Nephron progenitor cell (in vitro differentiated cells): Measurements from ENCODE around the gene DCAF11.

ENCODE experiments used
- DNase-seq: peaks from one replicate; pipeline ENCODE4 v3.0.0; 2021
- H3K27ac Mint-ChIP-seq: 2 replicates; pipeline ENCODE4 v1.8.0; 2021; ENCODE audit warnings: mild to moderate bottlenecking, moderate library complexity, mixed read lengths
- H3K27me3 Mint-ChIP-seq: 2 replicates; pipeline ENCODE4 v1.8.0; 2021; ENCODE audit warnings: mild to moderate bottlenecking, low read depth, mixed read lengths; ENCODE audit not compliant: poor library complexity
- H3K36me3 Mint-ChIP-seq: 2 replicates; pipeline ENCODE4 v1.8.0; 2021; ENCODE audit warnings: low read depth, mixed read lengths
- H3K4me1 Mint-ChIP-seq: 2 replicates; pipeline ENCODE4 v1.8.0; 2021; ENCODE audit warnings: mixed read lengths
- H3K4me3 Mint-ChIP-seq: 2 replicates; pipeline ENCODE4 v1.8.0; 2021; ENCODE audit warnings: mild to moderate bottlenecking, moderate library complexity, mixed read lengths
- H3K9me3 Mint-ChIP-seq: 2 replicates; pipeline ENCODE4 v1.8.0; 2021; ENCODE audit warnings: mild to moderate bottlenecking, moderate library complexity, mixed read lengths
- CTCF ChIP-seq: fragments of 200-600 bp; sonication (generic); IDR thresholded peaks from 2 replicates; pipeline ENCODE4 v1.5.0; 2021; ENCODE audit warnings: antibody characterized with exemption

DCAF11 gene

DNA sequence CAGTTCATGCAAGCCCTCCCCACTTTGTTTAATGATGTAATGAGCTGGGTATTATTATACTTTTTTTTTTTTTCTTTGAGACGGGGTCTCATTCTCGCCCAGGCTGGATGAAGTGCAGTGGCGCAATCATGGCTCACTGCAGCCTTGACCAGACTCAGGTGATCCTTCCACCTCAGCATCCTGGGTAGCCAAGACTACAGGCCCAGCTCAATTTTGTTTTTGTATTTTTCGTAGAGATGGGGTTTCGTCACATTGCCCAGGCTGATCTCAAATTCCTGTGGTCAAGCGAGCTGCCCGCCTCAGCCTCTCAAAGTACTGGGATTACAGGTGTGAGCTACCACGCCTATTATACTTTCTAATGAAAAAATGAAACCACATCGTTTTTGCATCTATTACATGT lies 4.5 kb upstream of the DCAF11 start:
- H3K4me1 Mint-ChIP-seq, result peaks cover 11% of the 10 kb centered on the region
- peaks cover 4% of the 10 kb centered on the region for H3K27me3 Mint-ChIP-seq
- H3K4me3 Mint-ChIP-seq, result no peak overlapping the region
- H3K36me3 Mint-ChIP-seq, result peaks cover 2% of the 10 kb centered on the region
- DNase-seq, result no peak
- H3K27ac Mint-ChIP-seq, result no peak overlapping the region
- no peak for TF ChIP-seq CTCF
- peaks cover under 1% of the 10 kb centered on the region for H3K9me3 Mint-ChIP-seq

DNA sequence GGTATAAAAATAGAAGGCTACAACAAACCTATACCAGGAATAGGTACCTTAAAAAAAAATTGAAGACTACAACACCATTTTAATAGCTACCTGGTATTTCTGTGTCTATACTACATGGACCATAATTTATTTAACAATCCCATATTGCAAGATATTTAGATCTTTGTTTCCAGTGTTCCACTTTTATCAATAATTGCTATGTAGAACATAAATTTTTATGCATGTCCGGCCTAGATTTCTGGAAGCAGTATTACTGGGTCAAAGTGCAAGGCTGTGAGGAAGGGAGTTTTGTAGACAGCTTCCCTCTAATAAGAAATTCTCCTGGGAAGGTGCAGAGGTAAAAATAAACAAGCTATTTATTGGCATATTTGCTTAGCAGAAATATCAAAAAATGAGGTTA lies 4.1 kb upstream of the DCAF11 start:
- Mint-ChIP-seq H3K4me3 (no peak overlapping the region), H3K9me3 (no peaks in the 10 kb centered on the region), H3K27ac (no peak overlapping the region), H3K36me3 (no peaks in the 10 kb centered on the region), H3K27me3 (peaks cover 7% of the 10 kb centered on the region), H3K4me1 (peaks cover 16% of the 10 kb centered on the region)
- DNase-seq, result no peak
- no peak for TF ChIP-seq CTCF

GRCh38 chr14:24113379-24113800 lies 1.2 kb upstream of the DCAF11 start:
- TF ChIP-seq CTCF, result no peak
- peak overlapping the region; percentile 98 for H3K4me3 Mint-ChIP-seq
- no peak for DNase-seq
- peak overlapping the region; percentile 100 for H3K27ac Mint-ChIP-seq
- peaks cover 19% of the 10 kb centered on the region for H3K36me3 Mint-ChIP-seq
- H3K9me3 Mint-ChIP-seq, result no peaks in the 10 kb centered on the region
- H3K27me3 Mint-ChIP-seq, result peaks cover 10% of the 10 kb centered on the region
- H3K4me1 Mint-ChIP-seq, result peaks cover 22% of the 10 kb centered on the region

DNA sequence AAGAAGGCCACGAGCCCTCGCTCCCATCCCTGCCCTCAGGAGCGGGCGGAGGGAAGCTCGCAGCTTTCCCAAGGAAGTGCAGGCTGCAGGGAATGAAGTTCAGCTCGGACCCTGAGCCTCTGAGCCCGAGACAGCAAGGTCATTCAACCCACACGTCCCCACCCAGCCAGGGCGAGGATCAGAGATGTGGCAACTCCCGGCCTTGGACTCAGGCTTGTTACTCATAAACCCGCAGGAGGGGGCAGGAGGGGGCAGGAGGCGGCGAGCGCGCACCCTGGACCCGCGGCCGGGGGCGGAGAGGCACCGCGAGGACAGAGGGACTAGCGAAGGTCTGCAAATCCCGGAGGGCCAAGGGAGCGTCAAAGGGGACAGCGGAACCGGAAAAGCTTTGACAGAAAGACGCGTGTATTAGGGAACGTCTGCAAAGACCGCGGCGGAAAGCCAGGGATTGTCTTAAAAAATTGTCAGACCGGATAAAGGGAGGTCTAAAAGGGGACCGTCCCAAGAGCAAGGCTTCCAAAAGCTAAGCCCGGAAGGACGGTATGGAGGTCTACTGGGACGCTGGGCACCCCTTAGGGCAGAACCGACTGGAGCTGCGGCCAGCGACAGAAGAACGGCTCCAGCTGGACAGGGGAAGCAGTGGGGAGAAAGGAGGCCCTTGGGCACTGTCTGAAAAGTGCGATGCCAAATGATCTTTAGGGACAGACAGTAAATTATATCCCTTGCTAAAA lies 611 bp upstream of the DCAF11 start:
- Mint-ChIP-seq H3K4me1 (peaks cover 18% of the 10 kb centered on the region), H3K9me3 (no peaks in the 10 kb centered on the region), H3K27me3 (peaks cover 10% of the 10 kb centered on the region), H3K36me3 (peaks cover 25% of the 10 kb centered on the region), H3K27ac (peak overlapping the region; percentile 100), H3K4me3 (peak overlapping the region; percentile 98)
- no peak for TF ChIP-seq CTCF
- peak; percentile 74 for DNase-seq

DNA sequence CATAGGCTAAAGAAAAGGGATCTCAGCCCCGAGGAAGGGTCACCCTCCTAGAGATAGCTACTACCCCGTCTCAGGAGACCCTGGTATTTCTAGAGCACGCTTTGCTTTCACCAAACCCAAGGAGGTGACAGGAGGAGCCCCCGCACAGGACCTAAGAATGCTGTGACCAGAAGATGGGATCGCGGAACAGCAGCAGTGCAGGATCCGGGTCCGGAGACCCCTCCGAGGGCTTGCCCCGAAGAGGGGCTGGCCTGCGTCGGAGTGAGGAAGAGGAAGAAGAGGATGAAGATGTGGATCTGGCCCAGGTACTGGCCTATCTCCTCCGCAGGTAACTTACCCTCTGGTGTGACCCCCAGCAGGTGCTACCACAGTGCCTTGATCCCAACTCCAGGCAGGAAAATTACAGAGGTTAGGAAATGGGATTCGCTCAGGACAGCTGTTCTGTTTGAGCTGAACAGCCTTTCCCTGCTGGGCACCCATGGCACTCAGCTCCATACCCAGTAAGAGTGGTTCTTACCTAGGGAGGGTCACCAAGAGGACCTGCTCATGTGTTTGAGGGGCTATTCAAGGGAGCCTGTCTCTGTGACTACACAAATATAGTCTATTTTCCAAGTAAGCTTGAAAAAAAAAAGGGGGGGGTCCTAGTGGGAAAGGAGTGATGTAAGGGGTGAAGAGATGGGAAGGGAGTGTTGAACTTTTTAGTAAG lies 998 bp downstream of the DCAF11 start:
- peak overlapping the region; percentile 51 for H3K27ac Mint-ChIP-seq
- peak; percentile 27 for DNase-seq
- no peak for TF ChIP-seq CTCF
- peak overlapping the region; percentile 98 for H3K4me3 Mint-ChIP-seq
- H3K36me3 Mint-ChIP-seq, result peaks cover 34% of the 10 kb centered on the region
- H3K9me3 Mint-ChIP-seq, result no peaks in the 10 kb centered on the region
- peaks cover 10% of the 10 kb centered on the region for H3K27me3 Mint-ChIP-seq
- H3K4me1 Mint-ChIP-seq, result peaks cover 17% of the 10 kb centered on the region
